ENCODE data around the gene TBXAS1.
A peak's percentile ranks its signal among the peaks of the same experiment; 100 is the strongest.
"Not testable (repeated sequence)": the region's sequence is repeated elsewhere in the genome, so short reads cannot be mapped to it uniquely, and the experiment has no call there.

TBXAS1 gene

GRCh38 chr7:139889186-139889871 is 60.3 kb downstream of the TBXAS1 start:
- DNase-seq (ENCODE audit: low read depth, low spot score): no peak

- DNase-seq (ENCODE audit: low read depth, low spot score): no peak
Observed at GRCh38 chr7:139893461-139893860, 64.4 kb downstream of the TBXAS1 start.

DNA sequence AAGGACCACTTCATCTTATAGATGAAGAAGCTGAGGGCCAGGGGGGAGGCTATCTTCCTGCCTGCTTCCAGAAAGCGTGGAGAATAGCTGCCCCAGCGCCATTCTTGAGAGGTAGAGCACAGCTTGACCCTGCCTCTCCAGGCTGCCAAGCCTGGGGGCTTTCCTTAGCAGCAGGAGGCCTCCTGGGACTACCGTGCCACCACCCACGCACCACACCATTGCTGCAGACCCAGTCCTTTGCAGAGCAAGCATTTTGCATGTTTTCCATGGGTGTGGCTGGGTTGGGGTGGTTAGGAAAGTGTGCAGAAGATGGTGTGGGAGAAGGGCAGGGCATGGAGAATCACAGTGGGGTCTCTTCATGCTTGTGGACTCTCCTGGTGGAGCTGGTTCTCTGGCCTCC is 64.9 kb downstream of the TBXAS1 start:
- no peak for DNase-seq (ENCODE audit: low read depth, low spot score)

DNA sequence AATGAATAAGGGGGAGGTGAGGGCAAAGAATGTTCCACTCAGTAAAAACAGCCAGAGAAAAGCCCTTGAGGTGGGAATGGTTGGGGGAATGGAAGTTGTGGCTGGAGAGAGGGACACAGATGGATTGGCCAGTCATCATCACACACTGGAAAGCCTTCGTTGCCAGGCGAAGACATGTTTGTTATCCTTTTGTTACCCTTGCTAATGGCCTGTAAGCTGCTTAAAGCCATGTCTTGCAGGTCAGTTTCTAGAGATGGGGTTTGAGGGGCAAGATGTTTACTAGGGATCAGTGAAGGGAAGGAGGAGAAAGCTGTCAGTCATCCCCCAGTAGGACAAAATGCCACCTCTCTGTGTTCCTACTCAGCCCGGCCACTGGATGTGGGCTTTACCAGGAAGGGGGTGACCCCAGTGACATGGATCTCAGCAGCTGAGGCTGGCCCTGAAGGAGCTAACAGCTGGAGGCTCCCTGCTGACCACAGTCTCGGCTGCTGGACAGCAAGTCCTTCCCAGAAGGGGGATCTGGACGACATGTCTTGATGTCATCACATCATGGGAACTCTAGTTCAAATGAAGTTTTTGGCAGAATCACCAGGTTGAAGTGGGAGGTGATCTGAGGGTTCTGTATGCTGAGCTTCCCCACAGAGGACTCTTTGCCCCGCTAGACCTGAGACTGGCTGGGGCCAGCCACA is 66.2 kb downstream of the TBXAS1 start:
- DNase-seq (ENCODE audit: low read depth, low spot score): no peak

DNA sequence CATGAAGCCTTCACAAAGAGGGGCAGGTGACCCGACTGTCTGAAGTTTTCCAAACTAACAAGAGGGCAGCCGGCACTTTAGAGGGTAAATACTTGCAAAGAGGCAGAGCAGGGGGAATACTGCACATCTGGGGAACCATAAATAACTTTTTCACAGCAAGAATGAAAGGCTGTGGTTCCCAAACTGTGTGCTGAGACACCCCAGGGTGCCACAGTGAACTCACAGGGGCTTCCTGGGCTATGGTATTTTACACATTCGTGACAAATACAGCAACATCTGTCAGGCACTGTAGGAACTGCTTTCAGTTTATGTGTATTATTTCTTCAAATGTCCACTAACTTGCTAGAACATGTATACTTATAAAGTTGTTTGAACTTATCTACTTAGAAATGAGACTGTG is 67.2 kb downstream of the TBXAS1 start:
- DNase-seq (ENCODE audit: low read depth, low spot score): no peak

GRCh38 chr7:139896831-139897230 is 67.8 kb downstream of the TBXAS1 start:
- peak; percentile 42 for DNase-seq (ENCODE audit: low read depth, low spot score)

DNA sequence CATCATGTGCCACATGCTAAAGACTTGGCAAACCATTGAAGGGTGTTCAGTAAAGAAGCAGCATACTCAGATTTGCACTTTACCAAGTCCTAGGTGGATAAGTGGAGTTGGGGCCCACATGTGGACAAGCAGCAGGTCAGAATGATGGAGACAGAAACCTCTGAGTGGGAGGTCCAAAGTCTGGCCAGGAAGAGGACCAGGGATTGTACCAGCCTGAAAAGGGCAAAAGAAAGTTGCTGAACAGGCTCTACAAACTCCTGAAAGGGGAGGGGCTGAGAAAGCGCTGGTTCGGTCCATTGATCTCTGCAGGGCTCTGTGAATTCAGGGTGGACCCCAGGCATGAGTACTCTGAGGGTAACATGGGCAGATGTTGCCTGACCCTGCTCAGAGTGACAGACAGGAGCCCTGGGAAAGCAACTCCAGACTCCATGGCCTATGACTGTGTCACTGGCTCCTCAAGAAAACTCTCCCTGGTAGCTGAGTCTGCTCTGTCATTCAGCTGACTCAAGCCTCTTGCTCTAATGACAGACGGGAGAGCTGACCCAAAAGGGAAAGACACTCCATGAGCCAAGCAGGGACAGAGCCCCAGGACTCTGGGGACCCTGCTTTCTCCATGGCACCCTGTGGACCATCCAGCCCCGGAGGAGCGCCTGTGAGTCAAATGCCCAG is 68.5 kb downstream of the TBXAS1 start:
- no peak for DNase-seq (ENCODE audit: low read depth, low spot score)

DNA sequence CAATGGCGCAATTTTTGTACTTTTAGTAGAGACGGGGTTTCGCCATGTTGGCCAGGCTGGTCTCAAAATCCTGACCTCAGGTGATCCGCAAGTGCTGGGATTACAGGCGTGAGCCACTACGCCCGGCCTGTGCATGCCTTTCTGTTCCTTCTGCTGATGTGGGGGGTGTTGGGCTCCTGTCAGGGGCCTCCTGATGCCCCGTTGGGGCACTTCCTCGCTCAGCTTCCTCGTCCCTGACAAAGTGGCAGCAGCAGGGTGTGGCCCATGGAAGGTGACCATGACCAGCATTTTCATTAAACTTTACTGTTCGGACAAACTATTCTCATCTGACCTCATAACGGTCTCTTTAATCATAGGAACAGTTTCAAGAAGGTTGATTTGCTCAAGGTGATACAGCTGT is 69.4 kb downstream of the TBXAS1 start:
- no peak for DNase-seq (ENCODE audit: low read depth, low spot score)

DNA sequence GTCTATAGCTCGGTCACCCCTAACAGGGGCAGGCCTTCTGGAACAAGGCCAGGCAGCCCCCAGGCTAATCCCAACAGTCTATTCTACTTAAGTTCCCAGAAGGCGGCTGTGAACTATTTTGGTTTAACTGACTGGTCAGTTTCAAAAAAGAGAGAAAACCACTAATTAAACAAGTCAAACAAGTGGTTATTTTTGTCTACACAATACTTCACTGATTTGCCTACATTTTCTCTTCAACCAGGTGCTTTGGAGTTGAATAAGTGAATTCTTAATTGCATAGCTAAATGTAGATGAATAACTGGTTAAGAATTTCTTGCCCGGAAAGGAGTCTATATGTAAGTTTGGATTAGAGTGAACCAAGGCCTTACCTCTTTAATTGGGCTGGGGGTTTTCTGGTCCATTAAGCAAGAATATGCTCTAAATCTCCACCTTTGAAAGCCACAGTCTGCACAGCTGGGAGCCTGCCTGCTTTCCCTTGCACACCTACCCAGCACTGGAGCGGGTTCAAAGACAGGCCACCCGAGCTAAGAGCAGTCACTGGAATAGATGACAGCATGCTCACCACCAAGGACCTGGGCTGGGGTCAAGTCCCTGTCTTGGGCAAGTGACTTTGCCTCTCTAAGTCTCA is 70.4 kb downstream of the TBXAS1 start:
- DNase-seq (ENCODE audit: low read depth, low spot score): peak; percentile 76

DNA sequence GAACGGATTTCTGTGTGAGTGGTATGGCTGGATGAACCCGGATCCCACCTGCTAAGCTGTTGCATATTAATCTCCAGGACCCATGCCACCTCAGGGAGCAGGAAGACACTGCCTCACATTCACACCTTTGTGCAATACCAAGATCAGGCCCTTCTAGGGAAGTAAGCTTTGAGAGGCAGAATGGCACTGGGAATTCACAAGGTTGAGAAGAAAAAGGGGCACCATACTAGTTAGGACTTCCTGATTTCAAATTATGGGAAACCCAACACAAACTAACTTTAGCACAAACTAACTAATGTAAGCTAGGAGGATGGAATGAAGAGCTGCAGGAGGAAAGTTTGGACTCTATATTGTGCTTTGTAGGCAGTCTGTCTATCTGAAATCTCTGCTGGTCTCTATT is 71.3 kb downstream of the TBXAS1 start:
- no peak for DNase-seq (ENCODE audit: low read depth, low spot score)

DNA sequence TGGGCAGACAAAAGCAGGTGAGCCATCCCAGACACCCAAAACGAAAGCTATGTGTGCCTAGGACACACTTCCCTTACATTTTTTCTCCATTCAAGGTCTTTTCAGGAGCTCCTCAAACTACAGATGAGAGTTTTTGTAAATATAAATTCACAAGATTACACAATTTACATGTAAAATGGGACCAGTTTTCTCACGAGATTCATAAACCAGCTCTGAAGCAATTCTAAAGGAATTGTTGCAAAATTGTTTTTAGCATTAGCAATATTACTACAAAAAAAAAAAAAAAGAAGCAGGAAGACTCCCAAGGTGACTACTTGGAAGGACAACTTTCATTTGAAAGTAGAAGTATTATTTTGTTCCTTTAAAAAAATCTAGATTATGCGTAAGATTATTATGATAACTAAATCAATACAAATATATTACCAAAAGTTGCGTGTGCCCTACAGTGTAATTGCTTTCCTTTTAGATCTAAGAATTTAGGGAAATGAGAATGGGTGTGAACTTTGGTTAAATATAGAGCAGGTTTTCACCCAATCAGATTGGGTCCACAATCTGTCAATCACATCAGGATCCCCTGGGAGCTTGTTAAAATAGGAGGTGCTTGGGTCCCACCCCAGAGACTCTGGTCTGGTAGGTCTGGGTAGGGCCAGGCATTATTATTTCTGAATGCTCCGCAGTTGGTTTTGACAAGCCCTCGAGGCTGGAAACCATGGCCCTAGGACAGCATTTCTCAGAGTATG is 72.2 kb downstream of the TBXAS1 start:
- no peak for DNase-seq (ENCODE audit: low read depth, low spot score)

GRCh38 chr7:139901901-139902300 is 72.8 kb downstream of the TBXAS1 start:
- no peak for DNase-seq (ENCODE audit: low read depth, low spot score)

GRCh38 chr7:139902436-139903102 is 73.5 kb downstream of the TBXAS1 start:
- DNase-seq (ENCODE audit: low read depth, low spot score): no peak

- not testable (repeated sequence) for DNase-seq (ENCODE audit: low read depth, low spot score)
Observed at GRCh38 chr7:139903103-139903477, 74.0 kb downstream of the TBXAS1 start.

- DNase-seq (ENCODE audit: low read depth, low spot score): no peak
Observed at GRCh38 chr7:139906879-139907278, 77.8 kb downstream of the TBXAS1 start.

GRCh38 chr7:139908792-139909191 is 79.7 kb downstream of the TBXAS1 start:
- DNase-seq (ENCODE audit: low read depth, low spot score): no peak

- DNase-seq (ENCODE audit: low read depth, low spot score): no peak
Observed at GRCh38 chr7:139909379-139910050, 80.5 kb downstream of the TBXAS1 start.

GRCh38 chr7:139913021-139913844 is 84.2 kb downstream of the TBXAS1 start:
- no peak for DNase-seq (ENCODE audit: low read depth, low spot score)

DNA sequence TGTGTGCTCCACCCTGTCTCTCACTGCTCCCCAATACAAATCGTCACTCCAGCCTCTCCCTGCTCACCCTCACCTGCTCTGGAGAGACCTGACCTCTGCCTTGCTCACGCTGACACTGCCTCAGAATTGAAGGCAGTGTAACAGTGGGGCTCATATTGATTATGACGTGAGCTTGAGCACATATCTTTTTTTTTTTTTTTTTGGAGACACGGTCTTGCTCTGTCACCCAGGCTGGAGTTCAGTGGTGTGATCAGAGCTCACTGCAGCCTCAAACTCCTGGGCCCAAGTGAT is 84.7 kb downstream of the TBXAS1 start:
- DNase-seq (ENCODE audit: low read depth, low spot score): no peak

Measured in astrocyte of the hippocampus (primary cell).